Gastrocnemius medialis (tissue), 4 donors: Measurements from ENCODE around the gene CREG1.

ENCODE experiments used
- CTCF ChIP-seq, 5 experiments: fragments of 450-650 bp in 3 of 5; fragments of 200-600 bp in 2 of 5; sonication (generic) in 2 of 5; IDR thresholded peaks in 4 of 5; conservative IDR thresholded peaks in 1 of 5; 1 replicate in 4 of 5; 2 replicates in 1 of 5; pipeline ENCODE4 v1.5.1; 2016 to 2019; ENCODE audit warnings: antibody characterized with exemption in 5 of 5, mild to moderate bottlenecking in 3 of 5, moderate library complexity in 3 of 5
- POLR2A ChIP-seq, 2 donors: fragments of 450-650 bp; IDR thresholded peaks; one replicate each; pipeline ENCODE4 v1.6.1; 2017; ENCODE audit warnings: antibody characterized with exemption in 2 of 2, mild to moderate bottlenecking in 2 of 2, moderate library complexity in 2 of 2

DNA sequence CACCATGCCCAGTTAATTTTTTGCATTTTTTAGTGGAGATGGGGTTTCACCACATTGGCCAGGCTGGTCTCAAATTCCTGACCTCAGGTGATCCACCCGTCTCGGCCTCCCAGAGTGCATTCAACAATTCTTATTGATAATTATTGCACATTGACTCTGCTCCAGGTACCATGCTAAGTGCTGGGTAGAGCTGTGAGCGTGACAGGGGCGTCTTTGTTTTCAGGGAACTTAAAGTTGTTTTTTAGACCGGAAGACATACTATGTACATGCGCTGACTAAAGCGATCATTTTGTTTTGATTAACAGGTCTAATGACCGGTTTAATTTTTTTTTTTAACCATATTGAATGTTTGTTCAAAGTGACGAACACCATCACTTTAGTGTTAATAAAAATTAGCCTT is 39.3 kb downstream of the CREG1 start:
- TF ChIP-seq CTCF (IDR thresholded peaks at IDR 0.05 in 4 of 5, conservative IDR thresholded peaks at IDR 0.05 in 1 of 5) (no peak), POLR2A (IDR thresholded peaks at IDR 0.05) (no peak)
